ENCODE results near the gene DIAPH3. TPM values are rescaled to one million over a fixed set of nuclear protein-coding genes. Genes with fewer than 3 reads are reported as not detected.

DIAPH3 gene
- total and polyA plus RNA-seq, 2 of the 8 experiments (the other 6 are each of a cell fraction or from before 2014, with no cell fraction given) = 8.0 to 30.8 TPM

- Histone ChIP-seq H2BK5ac (ENCODE audit: low read depth, low read length) (no peak overlapping the region), H3K27ac (ENCODE audit: low read depth, low read length) (no peak overlapping the region), H2BK15ac (ENCODE audit: low read length) (no peak overlapping the region), H2BK120ac (replicated peaks; ENCODE audit: low read depth, low read length) (no peak overlapping the region), H2BK20ac (ENCODE audit: low read length) (no peak overlapping the region), H3K79me2 (ENCODE audit: control insufficient read depth in 1 of 2, insufficient read depth in 2 of 2, low read length in 2 of 2) (no peaks in the 10 kb centered on the region), H3K9ac (replicated peaks in 1 of 4; ENCODE audit: extremely low read depth in 1 of 4, low read depth in 3 of 4, low read length in 3 of 4) (no peak overlapping the region), H3K23ac (ENCODE audit: insufficient read length) (no peak overlapping the region), H3K4me3 (ENCODE audit: extremely low read depth in 1 of 4, insufficient read depth in 2 of 4, low read depth in 3 of 4, low read length in 4 of 4) (no peak overlapping the region), H3K36me3 (ENCODE audit: control insufficient read depth in 2 of 4, insufficient read depth in 4 of 4, low read length in 3 of 4) (no peaks in the 10 kb centered on the region; a peak in 1 of 8 replicates), H3K4me1 (replicated peaks in 1 of 4; ENCODE audit: control insufficient read depth in 3 of 4, insufficient read depth in 4 of 4, low read length in 3 of 4) (no peaks in the 10 kb centered on the region; a peak in 2 of 7 replicates), H3K56ac (replicated peaks; ENCODE audit: insufficient read length, low read depth, low read length) (no peak overlapping the region), H3K27me3 (replicated peaks in 1 of 4; ENCODE audit: control insufficient read depth in 3 of 4, extremely low read depth in 1 of 4, insufficient read depth in 3 of 4, low read length in 3 of 4) (no peaks in the 10 kb centered on the region), H2AK5ac (ENCODE audit: low read depth, low read length) (no peak overlapping the region), H3K4me2 (ENCODE audit: insufficient read depth in 1 of 2, low read depth in 2 of 2, low read length in 2 of 2) (no peak overlapping the region), H2BK12ac (ENCODE audit: low read depth, low read length) (no peak overlapping the region), H2AFZ (ENCODE audit: low read length) (no peak overlapping the region), H3K4ac (replicated peaks; ENCODE audit: insufficient read length, low read depth, low read length) (no peak overlapping the region), H3K9me3 (ENCODE audit: insufficient read depth in 2 of 2, low read depth in 1 of 2, low read length in 1 of 2) (no peaks in the 10 kb centered on the region), H4K91ac (replicated peaks; ENCODE audit: insufficient read length, low read length) (no peak overlapping the region), H3K18ac (ENCODE audit: extremely low read depth, low read length) (no peak overlapping the region), H3K79me1 (ENCODE audit: low read depth, low read length) (no peaks in the 10 kb centered on the region), H4K5ac (ENCODE audit: insufficient read length, low read depth, low read length) (no peak overlapping the region), H3K23me2 (ENCODE audit: low read depth, low read length) (no peaks in the 10 kb centered on the region), H3K14ac (ENCODE audit: insufficient read length) (no peak overlapping the region), H4K8ac (ENCODE audit: extremely low read depth, insufficient read depth, low read length) (no peak overlapping the region), H4K20me1 (replicated peaks in 1 of 2; ENCODE audit: control insufficient read depth in 1 of 2, insufficient read depth in 2 of 2, low read length in 2 of 2) (no peaks in the 10 kb centered on the region)
- POLR2A ChIA-PET (ENCODE audit: partially characterized antibody) = interaction anchor here (1.5 kb wide), 1 partner anchor 14 kb away, joined by 3 read pairs; no protein-coding TSS in a partner anchor
- TF ChIP-seq TBP (IDR thresholded peaks at IDR 0.05; ENCODE audit: low read depth, low read length) (no peak), SIX5 (IDR thresholded peaks at IDR 0.05; ENCODE audit: low read depth, low read length) (no peak), BCL11A (IDR thresholded peaks at IDR 0.05; ENCODE audit: low read depth in 2 of 2, low read length in 2 of 2) (no peak), SIRT6 (IDR thresholded peaks at IDR 0.05; ENCODE audit: low read length) (no peak), JUN (IDR thresholded peaks at IDR 0.05; ENCODE audit: low read depth, low read length) (no peak), TAF1 (IDR thresholded peaks at IDR 0.05; ENCODE audit: low read depth, low read length) (no peak), HDAC6 (IDR thresholded peaks at IDR 0.05; ENCODE audit: low read depth, low read length) (no peak), CHD1 (IDR thresholded peaks at IDR 0.05; ENCODE audit: low read depth, low read length) (no peak), POLR2A (IDR thresholded peaks at IDR 0.05; ENCODE audit: control extremely low read depth in 1 of 2, low read depth in 2 of 2, low read length in 2 of 2) (no peak), RFX5 (IDR thresholded peaks at IDR 0.05; ENCODE audit: borderline replicate concordance, low read depth, low read length) (no peak), KDM5A (IDR thresholded peaks at IDR 0.05; ENCODE audit: low read length) (no peak), ATF2 (IDR thresholded peaks at IDR 0.05; ENCODE audit: low read length) (no peak), BACH1 (IDR thresholded peaks at IDR 0.05; ENCODE audit: low read length) (no peak), GABPA (IDR thresholded peaks at IDR 0.05; ENCODE audit: borderline replicate concordance, insufficient read depth, low read length) (no peak), KDM4A (IDR thresholded peaks at IDR 0.05; ENCODE audit: low read depth, low read length, severe bottlenecking) (no peak), NRF1 (IDR thresholded peaks at IDR 0.05; ENCODE audit: low read depth, low read length) (no peak)
- DNase-seq (ENCODE audit: low read depth in 1 of 2, low spot score in 2 of 2) = no peak
- CTCF ChIA-PET (ENCODE audit: partially characterized antibody) = interaction anchor here (0.7 to 8.5 kb wide), 33 partner anchors 9 to 657 kb away, joined by 3 to 94 read pairs (median 5); no protein-coding TSS in a partner anchor
- peak; percentile 13 for FAIRE-seq
Observed at GRCh38 chr13:59770451-59770850, 393.3 kb downstream of the DIAPH3 start.

All from H1 (cell line).